HL-60 (cell line): ENCODE results near the gene PDCL3.

Source experiments
- DNase-seq, 2 experiments: peaks; one replicate each; pipeline ENCODE4 v3.0.0-alpha.2; 2010 to 2020; ENCODE audit warnings: low read depth in 1 of 2, low spot score in 1 of 2
- H3K27ac ChIP-seq: fragments of 250-450 bp; sonication (Bioruptor Pico); replicated peaks from 2 replicates; pipeline ENCODE4 v1.5.1; 2020; ENCODE audit warnings: mild to moderate bottlenecking, moderate library complexity
- H3K27me3 ChIP-seq: fragments of 250-450 bp; sonication (Bioruptor Pico); 2 replicates; pipeline ENCODE4 v1.5.1; 2021; ENCODE audit warnings: mild to moderate bottlenecking, moderate library complexity; ENCODE audit not compliant: insufficient read depth, poor library complexity, severe bottlenecking
- H3K4me3 ChIP-seq: replicated peaks from 2 replicates; pipeline ENCODE4 v1.5.1; 2011; ENCODE audit warnings: mild to moderate bottlenecking, control low read depth, low read length; ENCODE audit not compliant: insufficient read depth
- CTCF ChIP-seq: IDR thresholded peaks from one replicate; pipeline ENCODE4 v1.5.1; 2011; ENCODE audit warnings: low read length, control low read depth, inconsistent platforms; ENCODE audit not compliant: insufficient read depth
- GABPA ChIP-seq: IDR thresholded peaks from 2 replicates; pipeline ENCODE4 v1.6.1; 2012; ENCODE audit warnings: low read depth
- POLR2AphosphoS5 ChIP-seq: IDR thresholded peaks from 2 replicates; pipeline ENCODE4 v1.6.1; 2012; ENCODE audit warnings: low read depth
- REST ChIP-seq: IDR thresholded peaks from 2 replicates; pipeline ENCODE4 v1.6.1; 2012; ENCODE audit warnings: low read depth; ENCODE audit not compliant: insufficient replicate concordance
- SPI1 ChIP-seq: IDR thresholded peaks from 2 replicates; pipeline ENCODE4 v1.6.1; 2012; ENCODE audit warnings: low read depth, mild to moderate bottlenecking, borderline replicate concordance

Gene PDCL3

GRCh38 chr2:100613719-100614118, 50.9 kb downstream of the PDCL3 start:
- Histone ChIP-seq H3K4me3 (no peak overlapping the region), H3K27ac (no peak overlapping the region), H3K27me3 (no peaks in the 10 kb centered on the region)
- TF ChIP-seq POLR2AphosphoS5 (no peak), SPI1 (no peak), CTCF (no peak), REST (no peak), GABPA (no peak)
- DNase-seq = no peak

- TF ChIP-seq GABPA (no peak), SPI1 (no peak), CTCF (no peak), REST (no peak), POLR2AphosphoS5 (no peak)
- no peaks in the 10 kb centered on the region for H3K27me3 ChIP-seq
- no peak overlapping the region for H3K27ac ChIP-seq
- no peak for DNase-seq
- no peak overlapping the region for H3K4me3 ChIP-seq
Measured at GRCh38 chr2:100614455-100615000, 51.7 kb downstream of the PDCL3 start.

- Histone ChIP-seq H3K27me3 (no peaks in the 10 kb centered on the region), H3K27ac (no peak overlapping the region), H3K4me3 (no peak overlapping the region)
- DNase-seq = no peak
- TF ChIP-seq POLR2AphosphoS5 (no peak), CTCF (no peak), GABPA (no peak), REST (no peak), SPI1 (no peak)
Measured at GRCh38 chr2:100615471-100615870, 52.7 kb downstream of the PDCL3 start.
